ENCODE data around the gene MPG.
A peak's percentile ranks its signal among the peaks of the same experiment; 100 is the strongest.

- TF ChIP-seq EZH2phosphoT487 (IDR thresholded peaks at IDR 0.05; ENCODE audit: borderline replicate concordance, low read depth, low read length): no peak
- TF ChIP-seq CTCF (conservative IDR thresholded peaks at IDR 0.05; ENCODE audit: low read length): 0 out of 2 replicates have a peak, but pooled peaks have one; percentile 28
These were observed 2.2 kb upstream of the MPG start for GRCh38 chr16:75580-76501.
